Ishikawa (cell line): Measurements from ENCODE around the gene PHF5A.

ENCODE experiments used
- EP300 ChIP-seq: IDR thresholded peaks from 2 replicates; pipeline ENCODE4 v1.6.1; 2012; ENCODE audit warnings: borderline replicate concordance
- FOXM1 ChIP-seq: IDR thresholded peaks from 2 replicates; pipeline ENCODE4 v1.6.1; 2012; ENCODE audit warnings: low read depth, borderline replicate concordance
- NFIC ChIP-seq: IDR thresholded peaks from 2 replicates; pipeline ENCODE4 v1.6.1; 2012
- TAF1 ChIP-seq: IDR thresholded peaks from 2 replicates; pipeline ENCODE4 v1.6.1; 2012; ENCODE audit warnings: low read depth, mild to moderate bottlenecking

DNA sequence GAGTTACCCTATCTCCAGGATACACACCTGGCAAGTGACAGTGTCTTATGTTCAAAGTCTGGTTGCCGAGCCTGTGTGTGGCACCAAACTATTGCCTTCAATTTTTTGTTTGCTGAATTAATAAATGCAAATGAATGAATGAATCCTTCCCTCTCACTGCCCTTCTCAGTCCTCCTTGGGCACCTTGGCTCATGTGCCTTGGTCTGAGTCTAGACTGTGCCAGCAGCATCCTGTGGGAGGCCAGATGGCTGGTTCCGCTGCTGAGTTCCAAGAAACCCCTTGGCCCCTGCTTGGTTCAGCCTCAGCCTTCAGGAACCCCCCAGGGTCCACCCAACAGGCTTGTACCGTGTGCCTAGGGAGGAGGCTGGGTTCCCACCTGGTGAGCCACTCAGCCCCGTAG is 52.9 kb downstream of the PHF5A start:
- TF ChIP-seq FOXM1, result no peak
- no peak for TF ChIP-seq EP300
- no peak for TF ChIP-seq NFIC
- TF ChIP-seq TAF1, result no peak
